ENCODE measurements around the gene XYLT1.

The XYLT1 gene

DNA sequence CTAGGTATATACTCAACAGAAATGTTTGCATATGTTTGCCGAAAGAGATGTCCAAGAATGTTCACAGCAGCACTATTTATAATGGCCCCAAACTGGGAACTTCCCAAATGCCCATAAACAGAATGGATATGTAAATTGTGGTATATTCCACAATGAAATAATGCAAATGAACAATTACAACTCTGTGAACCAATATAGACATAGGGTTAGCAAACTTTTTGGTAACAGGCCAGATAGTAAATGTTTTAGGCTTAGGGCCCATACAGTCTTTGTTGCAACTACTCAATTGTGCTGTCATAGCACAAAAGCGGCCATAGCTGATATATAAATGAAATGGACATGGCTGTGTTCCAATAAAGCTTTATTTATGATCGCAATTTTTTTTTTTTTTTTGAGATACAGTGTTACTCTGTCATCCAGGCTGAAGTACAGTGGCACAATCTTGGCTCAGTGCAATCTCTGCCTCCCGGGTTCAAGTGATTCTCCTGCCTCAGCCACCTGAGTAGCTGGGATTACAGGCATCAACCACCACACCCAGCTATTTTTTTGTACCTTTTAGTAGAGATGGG lies 16.5 kb downstream of the XYLT1 start:
- DNase-seq, result no peak

DNA sequence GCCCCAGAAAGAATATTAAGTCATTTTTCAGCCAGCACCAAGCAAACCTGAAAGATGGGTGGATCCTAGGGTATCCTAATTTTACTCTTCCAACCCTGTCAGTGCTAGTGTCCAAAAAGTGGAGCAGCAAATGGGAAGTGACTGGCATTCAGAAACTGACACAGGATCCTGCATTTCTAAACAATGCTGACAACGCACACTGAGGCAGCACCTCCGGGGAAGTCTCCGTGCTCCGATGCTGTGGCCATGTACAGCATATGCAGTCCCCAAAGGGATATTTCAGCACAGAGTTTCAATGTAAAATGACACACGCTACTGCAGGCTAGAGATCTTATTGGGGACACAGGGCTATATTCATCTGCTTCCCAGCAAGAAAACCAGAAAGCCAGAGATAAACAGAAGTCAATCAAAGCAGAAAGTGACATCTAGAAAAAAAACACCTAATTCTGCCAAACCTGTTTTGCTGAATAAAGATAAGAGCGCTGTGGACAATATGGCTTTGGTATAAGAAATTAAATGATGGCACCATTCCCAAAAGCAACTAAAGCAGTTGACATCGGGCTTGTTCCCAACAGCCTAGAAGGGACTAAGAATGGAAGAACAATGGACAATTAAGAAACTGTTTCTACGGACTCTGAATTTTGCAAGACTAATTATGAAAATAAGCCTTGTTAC lies 17.3 kb downstream of the XYLT1 start:
- no peak for DNase-seq

DNA sequence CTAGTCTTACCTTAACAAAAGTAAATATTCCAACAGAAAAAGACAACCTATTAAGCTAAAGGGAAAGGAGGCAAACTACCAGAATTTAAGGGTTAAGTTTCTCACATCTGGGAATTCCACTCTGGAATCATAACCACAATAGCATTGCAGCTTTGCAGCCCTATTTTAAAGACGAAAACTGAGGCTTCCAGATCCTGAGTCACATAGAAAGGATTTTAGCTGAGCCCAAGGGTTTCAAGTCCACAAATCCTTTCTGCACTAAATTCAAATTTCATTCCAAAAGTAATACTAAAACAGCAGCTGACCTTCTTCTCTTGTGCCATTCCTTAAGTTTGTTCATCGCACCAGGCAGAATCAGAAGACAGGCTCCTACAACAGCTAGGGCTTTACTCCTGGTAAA lies 17.8 kb downstream of the XYLT1 start:
- no peak for DNase-seq

DNA sequence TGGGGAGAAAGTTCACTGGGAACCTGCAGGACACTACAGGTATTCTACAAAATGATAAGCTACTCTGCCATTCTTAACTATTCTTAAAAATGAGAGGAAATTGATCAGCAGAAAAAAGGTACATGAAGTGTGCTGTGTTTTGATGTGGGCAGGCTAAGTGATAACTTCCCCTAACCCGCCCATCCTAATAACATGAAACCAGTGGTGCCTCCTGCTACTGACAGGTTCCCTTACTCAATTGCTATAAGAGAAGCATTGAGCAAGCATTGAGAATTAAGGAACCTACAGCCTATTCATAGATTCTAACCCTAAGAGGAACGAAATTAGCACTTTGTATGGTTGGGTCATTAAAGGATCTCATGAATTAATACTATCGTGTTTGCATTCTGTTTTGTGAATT lies 18.9 kb downstream of the XYLT1 start:
- DNase-seq, result no peak

DNA sequence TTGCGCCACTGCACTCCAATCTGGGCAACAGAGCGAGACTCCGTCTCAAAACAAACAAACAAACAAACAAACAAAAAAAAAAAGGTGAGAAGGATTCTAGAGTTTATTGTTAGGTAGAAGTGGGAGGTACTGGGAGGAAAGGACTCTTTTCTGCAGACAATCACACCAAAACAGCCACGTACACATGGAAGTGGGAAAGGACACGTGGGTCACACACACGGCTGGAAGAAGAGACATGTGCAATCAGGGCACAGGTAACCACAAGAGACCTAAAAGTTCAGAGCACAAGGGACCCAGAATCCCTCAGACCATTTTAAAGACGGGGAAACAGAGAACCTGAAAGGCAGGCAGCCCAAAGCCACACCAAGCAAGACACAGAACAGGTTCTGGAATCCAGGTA lies 20.5 kb downstream of the XYLT1 start:
- no peak for DNase-seq

DNA sequence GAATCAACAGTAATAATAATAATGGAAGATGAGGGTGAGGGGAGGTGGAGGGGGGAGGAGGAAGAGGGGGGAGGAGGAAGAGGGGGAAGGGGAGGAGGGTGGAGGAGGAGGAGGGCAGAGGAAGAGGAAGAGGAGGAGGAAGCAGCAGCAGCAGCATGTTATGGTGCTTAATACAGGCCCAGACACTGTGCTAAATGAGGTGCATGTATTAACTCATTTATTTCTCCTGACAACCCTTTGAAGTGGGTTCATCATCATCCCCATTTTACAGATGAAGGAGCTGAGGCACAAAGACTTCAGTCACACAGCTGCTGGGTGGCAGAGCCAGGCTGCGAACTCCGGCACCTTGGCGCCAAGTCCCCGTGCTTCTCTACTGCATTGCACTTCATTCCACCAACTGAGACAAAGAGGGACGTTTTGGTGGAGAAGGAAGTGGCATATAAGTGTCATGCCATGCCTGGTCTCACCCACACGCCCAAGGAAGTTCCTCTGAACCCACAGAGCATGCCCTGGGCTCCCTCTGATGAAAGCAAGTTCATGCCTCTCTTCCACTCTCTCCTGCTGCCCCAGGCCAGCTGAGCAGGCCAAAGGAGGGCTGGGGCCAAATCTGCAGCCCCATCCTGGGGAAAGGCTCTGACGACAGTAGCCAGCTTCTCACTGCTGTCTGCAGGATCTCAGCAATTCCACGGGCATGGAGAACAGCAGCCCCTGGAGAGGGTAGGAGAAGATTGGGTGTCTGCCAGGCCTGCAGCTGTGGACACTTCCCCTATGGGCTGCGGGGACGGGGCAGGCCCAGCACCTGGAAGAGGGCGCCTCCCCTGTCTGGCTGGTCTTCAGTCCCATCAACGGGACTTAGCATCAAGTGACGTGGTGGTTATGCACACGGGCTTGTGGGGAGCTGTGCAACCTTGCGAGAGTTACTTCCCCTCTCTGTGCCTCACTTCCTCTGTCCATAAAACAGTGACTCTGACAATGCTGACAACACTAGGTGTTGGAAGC lies 21.8 kb downstream of the XYLT1 start:
- DNase-seq, result no peak

DNA sequence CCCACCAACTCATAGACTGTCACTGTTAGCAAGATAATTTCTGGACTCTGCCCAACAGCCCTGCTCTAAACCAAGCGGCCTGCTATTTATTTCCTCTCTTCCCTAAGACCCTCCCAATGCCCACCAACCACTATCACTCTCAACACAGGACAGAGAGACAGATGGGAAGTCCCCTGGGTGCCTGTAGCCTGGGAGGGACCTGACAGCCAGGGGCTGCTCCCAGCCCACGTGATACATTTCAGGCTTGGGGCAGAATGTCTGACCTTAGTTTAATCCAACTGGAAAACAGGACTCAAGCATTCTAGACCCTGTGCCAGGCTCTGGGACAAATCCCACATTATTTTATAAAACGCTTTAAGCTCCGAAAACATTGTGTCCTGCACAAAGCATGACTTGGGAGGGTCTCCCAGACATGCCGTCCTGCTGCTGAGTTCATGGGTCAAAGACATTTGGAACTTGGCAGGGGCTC lies 23.6 kb downstream of the XYLT1 start:
- DNase-seq, result no peak

DNA sequence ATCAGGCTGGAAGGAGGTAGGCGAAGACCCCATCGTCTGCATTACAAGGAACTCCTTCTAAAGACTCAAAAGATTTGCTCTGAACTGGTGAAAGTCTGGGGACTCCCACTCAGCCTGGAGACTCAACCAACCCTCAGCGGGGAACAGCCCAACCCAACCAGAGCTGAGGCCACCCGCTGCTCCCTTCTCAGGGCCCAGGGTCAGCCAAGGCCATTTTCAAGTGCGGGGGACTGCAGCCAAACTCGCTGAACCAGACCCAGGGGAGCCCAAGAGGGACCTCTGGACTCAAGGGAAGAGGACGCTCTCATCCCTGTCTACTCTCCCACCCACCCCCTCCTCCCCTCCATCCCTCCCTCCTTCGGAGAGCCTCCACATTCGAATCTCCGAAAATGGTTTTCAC lies 24.1 kb downstream of the XYLT1 start:
- DNase-seq, result no peak

DNA sequence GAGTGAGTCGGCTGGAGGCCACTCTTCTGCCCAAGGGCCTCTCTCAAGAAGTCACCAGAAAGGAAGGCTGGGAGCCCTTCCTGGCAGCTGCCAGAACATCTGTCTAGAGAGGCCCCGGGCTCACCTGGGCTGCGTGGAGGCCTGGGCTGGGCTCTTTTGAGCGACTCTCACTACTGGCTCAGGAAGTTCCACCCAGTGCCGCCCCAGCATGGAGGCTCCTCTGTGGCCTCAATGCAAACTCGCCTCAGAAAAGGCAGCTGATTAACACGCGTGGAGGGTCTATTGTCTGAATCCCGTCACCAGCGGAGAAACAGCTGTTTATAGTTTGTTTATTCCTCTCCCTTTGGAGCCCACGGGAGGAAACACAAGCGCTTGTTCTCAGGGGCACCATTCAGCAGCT lies 25.3 kb downstream of the XYLT1 start:
- DNase-seq, result no peak

DNA sequence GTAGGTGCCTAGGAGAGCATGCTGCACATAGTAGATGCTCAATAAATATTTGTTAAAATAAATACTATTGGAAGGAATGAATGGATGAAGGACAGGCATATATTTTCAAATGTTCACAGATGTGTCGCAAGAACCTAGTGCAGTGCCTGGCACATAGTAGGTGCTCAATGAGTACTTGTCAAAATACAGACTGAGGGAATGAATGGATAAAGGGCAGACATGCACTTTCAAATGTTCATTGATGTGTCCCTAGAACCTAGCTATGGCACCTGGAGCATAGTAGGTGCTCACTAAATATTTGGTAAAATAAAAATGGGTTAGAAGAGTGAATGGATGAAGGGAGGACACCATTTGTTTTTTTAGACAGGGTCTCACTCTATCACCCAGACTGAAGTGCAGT lies 26.1 kb downstream of the XYLT1 start:
- DNase-seq, result no peak

DNA sequence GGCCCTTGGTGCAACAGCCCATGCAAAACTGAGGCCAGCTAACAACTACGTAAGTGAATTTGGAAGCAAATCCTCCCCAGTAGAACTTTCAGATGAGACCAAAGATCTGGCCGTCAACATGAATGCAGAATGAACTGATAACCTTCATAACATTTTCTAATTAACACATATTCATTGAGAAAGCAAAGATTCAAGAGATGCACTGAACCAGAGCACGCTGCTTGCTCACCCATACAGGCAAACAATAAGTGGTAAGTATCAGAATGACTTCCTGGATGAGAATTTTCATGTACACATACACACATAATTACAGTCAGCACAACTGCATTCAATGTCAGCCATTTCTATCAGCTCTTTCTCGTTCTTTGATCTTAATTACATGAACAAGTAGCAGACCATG lies 30.6 kb downstream of the XYLT1 start:
- no peak for DNase-seq

DNA sequence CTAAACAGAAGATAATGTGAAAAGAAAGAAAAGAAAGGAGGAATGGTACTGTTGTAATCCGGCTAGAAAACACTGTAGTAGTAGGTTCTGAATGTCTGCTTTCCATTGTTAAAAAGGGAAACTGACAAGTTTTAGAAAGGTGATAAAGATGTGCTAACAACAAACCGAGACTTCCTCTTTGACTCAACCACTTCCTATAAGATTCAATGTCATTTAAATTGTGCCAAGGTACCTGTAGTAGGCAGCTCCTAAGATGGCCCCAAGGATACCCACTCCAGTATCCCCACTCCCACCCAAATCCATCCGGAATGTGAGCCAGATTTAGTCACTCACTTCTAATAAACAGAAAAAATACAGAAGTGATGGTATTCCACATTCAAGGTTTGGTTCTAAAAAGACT lies 31.2 kb downstream of the XYLT1 start:
- no peak for DNase-seq

DNA sequence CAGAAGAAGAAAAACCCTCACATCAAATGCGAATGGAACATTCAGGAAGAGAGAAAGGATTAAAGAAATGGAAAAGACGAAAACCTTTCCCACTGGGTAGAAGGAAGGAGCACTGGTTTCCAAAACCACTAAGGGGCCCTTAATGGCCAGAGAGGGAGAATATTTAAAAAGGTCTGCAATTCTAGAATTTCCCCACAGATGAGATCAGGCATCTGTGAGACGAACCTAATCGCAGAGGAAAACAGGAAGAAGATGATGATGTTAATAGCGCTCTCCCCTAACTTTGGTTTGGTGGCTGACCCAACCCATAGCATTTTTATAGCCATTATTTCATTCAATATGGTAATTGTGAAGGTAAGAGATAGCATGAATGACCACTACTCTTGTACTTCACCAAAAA lies 32.8 kb downstream of the XYLT1 start:
- DNase-seq, result no peak

DNA sequence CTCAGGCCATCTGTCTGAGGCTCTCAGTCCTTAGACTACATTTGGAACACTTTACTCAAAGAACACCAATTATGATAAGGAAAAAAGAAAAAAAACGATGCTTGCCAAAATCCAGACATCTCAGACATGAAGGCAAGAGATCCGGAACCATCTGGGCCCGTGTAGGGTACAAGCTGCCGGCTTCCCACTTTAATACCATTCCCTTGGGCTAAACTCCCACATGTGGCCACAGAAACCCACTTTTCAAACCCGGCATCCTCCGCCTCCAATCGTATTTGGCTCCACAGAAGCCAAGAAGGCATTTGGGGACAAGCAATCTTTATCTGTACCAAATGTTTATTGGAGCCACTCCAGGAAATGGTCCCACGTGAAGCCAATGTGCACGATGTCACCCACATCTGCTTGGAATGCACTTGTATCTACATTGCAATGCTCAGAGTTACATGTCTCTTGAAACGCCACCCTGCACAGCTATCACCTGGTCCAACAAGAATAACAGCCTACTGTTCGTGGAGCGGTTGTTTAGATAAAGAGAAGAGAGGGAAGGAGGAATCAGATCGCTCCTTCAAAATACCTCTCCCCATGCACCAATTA lies 33.5 kb downstream of the XYLT1 start:
- DNase-seq, result no peak

DNA sequence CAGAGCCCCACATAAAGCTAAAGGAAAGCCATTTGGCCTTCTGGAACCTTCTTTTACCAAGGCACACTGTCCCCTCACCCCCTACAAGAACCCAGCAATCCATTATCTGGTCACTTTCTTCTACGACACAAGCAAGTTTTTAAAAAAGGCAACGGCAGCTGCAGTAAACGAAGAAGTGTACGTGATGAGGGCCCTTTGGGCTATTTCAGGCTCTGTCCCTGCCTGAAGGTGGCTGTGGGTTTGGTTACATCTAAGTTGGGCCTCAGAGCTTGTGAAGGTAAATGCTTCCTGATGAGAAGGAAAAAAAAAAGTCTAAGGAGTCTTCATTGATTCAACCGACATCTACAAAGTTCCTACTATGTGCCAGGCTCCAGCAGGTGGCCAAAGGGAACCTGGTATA lies 35.4 kb downstream of the XYLT1 start:
- no peak for DNase-seq

DNA sequence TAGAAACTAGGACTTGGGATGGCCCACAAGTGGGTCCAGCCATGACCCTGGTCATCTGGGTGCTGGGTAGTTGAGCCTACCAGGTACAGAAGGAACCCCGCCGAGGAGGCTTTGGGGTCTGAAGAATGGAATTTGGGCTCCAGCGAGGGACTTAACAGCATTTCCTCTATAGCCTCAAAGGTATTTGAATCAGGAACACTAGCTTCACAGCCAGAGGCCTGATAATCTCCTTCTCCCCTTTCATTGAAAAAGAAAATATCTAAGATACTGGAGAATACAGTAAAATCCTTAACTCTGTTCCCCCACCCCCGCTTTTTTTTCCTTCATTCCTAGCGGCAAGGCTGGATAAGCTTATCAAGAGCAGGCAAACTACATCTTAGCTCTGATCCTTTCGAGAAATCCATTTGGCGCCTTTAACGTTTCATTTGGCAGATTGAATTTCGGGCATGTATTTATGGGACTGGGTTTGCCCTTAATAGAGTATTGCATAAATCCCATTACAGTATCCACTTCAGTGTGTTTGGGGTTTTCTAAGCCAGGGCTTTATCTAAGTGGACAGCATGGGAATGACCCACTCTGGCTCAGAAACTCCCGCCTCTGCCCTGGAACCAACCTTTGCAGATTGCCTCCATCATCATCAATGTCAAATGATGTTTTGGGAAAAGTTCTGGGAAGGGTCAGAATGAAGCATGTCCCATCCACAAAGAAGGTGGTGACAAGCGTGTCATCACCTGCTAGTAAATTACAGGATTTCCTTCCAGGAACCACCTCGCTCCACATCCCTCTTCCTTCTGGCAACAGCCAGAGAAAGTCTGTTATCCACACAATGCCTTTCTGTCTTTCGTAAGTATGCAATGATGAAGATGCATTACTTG lies 36.9 kb downstream of the XYLT1 start:
- no peak for DNase-seq

DNA sequence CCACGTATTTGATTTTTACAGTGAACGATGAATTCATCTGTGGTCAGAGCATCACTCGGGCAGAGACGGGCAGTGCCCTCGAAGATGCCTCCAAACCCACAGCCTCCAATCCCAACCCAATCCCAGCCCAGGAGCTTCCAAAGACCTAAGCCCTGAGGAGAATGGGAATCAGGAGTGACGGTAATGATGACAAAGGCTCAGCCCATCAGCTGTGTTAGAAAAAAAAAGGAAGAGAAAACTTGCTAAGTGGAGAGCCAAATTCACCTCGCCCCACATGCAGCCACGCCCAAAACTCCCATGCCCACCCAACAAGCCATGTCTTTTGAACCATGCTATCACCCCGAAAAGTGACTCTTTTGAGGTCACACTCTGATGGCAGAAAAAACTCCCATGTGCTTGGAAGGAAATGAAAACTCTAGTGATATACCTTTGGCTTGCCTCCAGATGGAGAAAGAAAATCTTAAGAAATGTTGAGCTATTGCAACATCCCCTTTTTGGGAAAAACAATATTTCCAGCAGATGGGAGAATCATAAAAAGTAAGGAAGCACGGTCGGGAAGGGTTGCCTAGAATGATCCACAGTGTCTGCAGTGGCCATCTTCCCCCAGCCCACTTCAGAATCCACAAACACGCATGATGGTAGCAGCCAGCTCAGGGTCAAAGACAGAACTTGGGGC lies 37.7 kb downstream of the XYLT1 start:
- no peak for DNase-seq

DNA sequence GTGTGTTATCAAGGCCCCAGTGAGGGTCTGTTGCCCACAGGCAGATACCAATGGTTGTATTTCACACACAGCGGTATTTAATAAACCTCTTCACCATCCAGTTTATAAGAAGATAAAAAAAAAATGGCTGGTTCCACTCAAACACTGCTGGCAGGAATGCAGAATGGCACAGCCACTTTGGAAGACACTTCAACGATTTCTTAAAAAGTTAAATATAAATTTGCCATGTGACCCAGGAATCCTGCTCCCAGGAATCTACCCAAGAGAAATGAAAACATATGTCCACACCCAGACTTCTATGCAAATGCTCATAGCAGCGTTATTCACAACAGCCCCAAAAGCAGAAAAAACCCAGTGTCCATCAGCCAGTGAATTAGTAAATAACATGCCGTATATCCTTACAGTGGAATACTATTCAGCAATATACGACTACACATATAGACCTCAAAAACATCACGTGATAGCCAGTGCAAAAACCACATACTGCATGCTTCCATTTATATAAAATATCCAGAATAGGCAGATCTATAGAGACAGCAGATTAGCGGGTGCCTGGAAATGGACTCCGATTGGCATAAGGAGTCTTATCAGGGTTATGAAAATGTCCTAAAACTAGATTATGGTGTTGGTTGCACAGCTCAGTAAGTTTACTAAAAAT lies 38.7 kb downstream of the XYLT1 start:
- no peak for DNase-seq

DNA sequence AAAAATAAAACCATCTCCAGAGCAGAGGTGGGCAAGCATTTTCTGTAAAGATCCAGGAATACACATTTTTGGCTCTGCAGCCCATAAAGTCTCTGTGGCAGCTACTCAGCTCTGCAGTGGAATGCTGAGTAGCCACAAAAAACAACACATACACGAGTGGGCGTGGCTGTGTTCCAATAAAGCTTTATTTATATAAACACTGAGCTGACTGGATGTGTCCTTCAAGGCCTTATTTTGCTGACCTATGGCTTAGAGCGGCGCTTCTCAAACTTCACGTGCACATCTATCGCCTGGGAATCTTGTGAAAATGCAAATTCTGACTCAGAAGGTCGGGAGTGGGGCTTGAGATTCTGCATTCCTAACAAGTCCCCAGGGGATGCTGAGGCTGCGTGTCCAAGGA lies 39.7 kb downstream of the XYLT1 start:
- DNase-seq, result no peak

DNA sequence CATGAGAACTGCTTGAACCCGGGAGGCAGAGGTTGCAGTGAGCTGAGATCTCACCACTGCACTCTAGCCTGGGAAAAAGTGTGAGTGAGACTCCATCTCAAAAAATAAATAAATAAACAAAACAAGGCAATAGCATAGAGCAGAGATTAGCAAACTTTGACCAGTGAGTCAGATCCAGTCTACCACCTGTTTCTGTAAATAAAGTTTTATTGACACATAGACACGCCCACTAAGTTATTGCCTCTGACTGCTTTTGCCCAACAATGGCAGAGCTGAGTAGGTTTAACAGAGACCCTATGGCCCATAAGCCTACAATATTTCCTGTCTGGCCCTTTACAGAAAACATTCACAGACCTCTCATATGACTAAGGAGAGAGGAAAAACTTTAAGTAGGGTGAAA lies 44.3 kb downstream of the XYLT1 start:
- DNase-seq, result no peak

DNA sequence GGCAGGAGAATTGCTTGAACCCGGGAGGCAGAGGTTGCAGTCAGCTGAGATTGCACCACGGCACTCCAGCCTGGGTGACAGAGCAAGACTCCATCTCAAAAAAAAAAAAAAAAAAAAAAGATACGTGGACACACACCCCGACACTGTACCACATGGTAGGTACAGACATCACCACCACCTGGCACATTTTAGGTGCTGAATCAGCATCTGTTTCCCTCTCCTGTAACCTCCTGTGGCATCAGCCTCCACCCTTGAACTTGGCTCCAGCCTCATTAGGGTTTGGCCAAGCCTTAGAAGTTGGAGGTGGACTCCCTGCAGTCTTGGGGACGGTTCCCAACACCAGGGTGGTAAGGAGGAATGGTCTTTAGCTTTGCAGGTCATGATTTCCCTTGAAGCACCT lies 46.0 kb downstream of the XYLT1 start:
- no peak for DNase-seq
